Measurements from ENCODE around the gene MYL7.
"Not testable (repeated sequence)": the region's sequence is repeated elsewhere in the genome, so short reads cannot be mapped to it uniquely, and the experiment has no call there.

The MYL7 gene

GRCh38 chr7:44171901-44172300, 30.8 kb upstream of the MYL7 start:
- not testable (repeated sequence) for DNase-seq (ENCODE audit: low spot score)

GRCh38 chr7:44167920-44168319, 26.8 kb upstream of the MYL7 start:
- no peak for DNase-seq (ENCODE audit: low spot score)

GRCh38 chr7:44163591-44163990, 22.5 kb upstream of the MYL7 start:
- DNase-seq (ENCODE audit: low spot score): no peak

- no peak for DNase-seq (ENCODE audit: low spot score)
Observed at GRCh38 chr7:44162785-44163395, 21.8 kb upstream of the MYL7 start.

- no peak for DNase-seq (ENCODE audit: low spot score)
Observed at GRCh38 chr7:44162179-44162578, 21.0 kb upstream of the MYL7 start.

- DNase-seq (ENCODE audit: low spot score): no peak
Observed at GRCh38 chr7:44161371-44161770, 20.2 kb upstream of the MYL7 start.

- no peak for DNase-seq (ENCODE audit: low spot score)
Observed at GRCh38 chr7:44159824-44160630, 18.9 kb upstream of the MYL7 start.

- peak; percentile 55 for DNase-seq (ENCODE audit: low spot score)
Observed at GRCh38 chr7:44158873-44159631, 17.9 kb upstream of the MYL7 start.

GRCh38 chr7:44158096-44158872, 17.2 kb upstream of the MYL7 start:
- no peak for DNase-seq (ENCODE audit: low spot score)

- DNase-seq (ENCODE audit: low spot score): no peak
Observed at GRCh38 chr7:44157116-44158080, 16.3 kb upstream of the MYL7 start.

GRCh38 chr7:44156453-44157010, 15.4 kb upstream of the MYL7 start:
- no peak for DNase-seq (ENCODE audit: low spot score)

- no peak for DNase-seq (ENCODE audit: low spot score)
Observed at GRCh38 chr7:44155191-44156185, 14.4 kb upstream of the MYL7 start.

- no peak for DNase-seq (ENCODE audit: low spot score)
Observed at GRCh38 chr7:44154703-44155102, 13.6 kb upstream of the MYL7 start.

GRCh38 chr7:44153948-44154335, 12.8 kb upstream of the MYL7 start:
- DNase-seq (ENCODE audit: low spot score): no peak

- DNase-seq (ENCODE audit: low spot score): peak; percentile 40
Observed at GRCh38 chr7:44152971-44153947, 12.1 kb upstream of the MYL7 start.

- DNase-seq (ENCODE audit: low spot score): peak; percentile 57
Observed at GRCh38 chr7:44151956-44152355, 10.8 kb upstream of the MYL7 start.

- DNase-seq (ENCODE audit: low spot score): peak; percentile 63
Observed at GRCh38 chr7:44150966-44151941, 10.1 kb upstream of the MYL7 start.
